ENCODE measurements around the gene PKD1L1.

The PKD1L1 gene

DNA sequence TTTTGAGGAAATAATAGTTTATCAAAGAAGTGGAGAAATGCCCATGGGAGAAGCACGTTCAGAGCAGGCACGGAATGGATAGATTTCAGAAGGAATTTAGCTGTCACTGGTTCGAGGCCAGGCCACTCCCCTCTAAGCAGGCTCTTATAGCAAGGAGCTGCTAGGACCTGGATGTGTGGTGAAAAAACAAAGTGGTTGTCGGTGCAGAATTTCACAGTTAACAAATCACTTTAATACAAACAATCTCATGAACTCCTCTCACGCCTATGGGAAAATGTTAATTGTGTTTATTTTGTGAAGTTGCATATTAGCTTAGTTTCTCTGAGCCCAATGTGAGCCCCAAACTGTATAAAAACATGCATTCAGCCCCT, 176.3 kb downstream of the PKD1L1 start:
- TF ChIP-seq EGR1 (IDR thresholded peaks at IDR 0.05) (no peak), FOXM1 (IDR thresholded peaks at IDR 0.05; ENCODE audit: borderline replicate concordance, low read depth) (no peak), ZBTB7A (IDR thresholded peaks at IDR 0.05; ENCODE audit: low read depth) (no peak), CREB1 (IDR thresholded peaks at IDR 0.05; ENCODE audit: low read depth) (no peak), CEBPB (IDR thresholded peaks at IDR 0.05) (no peak), TAF1 (IDR thresholded peaks at IDR 0.05; ENCODE audit: low read depth) (no peak)
- TF ChIP-seq, protein P1, sequence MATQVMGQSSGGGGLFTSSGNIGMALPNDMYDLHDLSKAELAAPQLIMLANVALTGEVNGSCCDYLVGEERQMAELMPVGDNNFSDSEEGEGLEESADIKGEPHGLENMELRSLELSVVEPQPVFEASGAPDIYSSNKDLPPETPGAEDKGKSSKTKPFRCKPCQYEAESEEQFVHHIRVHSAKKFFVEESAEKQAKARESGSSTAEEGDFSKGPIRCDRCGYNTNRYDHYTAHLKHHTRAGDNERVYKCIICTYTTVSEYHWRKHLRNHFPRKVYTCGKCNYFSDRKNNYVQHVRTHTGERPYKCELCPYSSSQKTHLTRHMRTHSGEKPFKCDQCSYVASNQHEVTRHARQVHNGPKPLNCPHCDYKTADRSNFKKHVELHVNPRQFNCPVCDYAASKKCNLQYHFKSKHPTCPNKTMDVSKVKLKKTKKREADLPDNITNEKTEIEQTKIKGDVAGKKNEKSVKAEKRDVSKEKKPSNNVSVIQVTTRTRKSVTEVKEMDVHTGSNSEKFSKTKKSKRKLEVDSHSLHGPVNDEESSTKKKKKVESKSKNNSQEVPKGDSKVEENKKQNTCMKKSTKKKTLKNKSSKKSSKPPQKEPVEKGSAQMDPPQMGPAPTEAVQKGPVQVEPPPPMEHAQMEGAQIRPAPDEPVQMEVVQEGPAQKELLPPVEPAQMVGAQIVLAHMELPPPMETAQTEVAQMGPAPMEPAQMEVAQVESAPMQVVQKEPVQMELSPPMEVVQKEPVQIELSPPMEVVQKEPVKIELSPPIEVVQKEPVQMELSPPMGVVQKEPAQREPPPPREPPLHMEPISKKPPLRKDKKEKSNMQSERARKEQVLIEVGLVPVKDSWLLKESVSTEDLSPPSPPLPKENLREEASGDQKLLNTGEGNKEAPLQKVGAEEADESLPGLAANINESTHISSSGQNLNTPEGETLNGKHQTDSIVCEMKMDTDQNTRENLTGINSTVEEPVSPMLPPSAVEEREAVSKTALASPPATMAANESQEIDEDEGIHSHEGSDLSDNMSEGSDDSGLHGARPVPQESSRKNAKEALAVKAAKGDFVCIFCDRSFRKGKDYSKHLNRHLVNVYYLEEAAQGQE (IDR thresholded peaks at IDR 0.05; ENCODE audit: low read depth): no peak
- TF ChIP-seq, protein P2, sequence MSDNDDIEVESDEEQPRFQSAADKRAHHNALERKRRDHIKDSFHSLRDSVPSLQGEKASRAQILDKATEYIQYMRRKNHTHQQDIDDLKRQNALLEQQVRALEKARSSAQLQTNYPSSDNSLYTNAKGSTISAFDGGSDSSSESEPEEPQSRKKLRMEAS (IDR thresholded peaks at IDR 0.05): no peak

DNA sequence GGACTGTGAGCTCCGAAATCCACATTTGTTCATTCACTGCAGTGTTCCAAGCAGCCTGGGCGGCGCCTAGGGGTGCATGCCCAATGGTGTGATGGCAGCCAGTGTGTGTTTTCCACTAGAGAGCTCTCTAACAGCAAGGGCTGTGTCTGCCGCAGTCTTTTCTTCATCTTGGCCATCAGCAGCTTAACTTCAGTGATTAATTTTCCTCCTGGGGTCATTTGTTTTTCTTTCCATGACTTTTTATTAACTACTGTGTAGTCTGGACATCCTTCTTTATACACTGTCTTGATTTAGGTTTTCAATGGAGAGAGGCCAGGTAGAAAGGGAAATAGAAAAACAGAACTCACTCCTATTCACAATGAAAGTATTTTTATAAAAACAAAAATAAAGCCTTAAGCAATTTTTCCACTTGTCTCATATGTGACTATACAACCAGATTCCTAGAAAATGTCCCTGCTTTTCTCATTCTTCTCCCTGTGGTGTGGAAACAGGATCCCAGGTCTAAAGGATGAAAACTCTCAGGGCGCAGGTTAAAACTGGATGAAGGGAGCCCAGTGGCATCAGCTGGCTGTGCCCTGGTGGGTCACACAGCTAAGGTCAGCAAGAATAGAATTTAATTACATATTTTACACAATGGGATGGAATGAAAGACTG, 176.8 kb downstream of the PKD1L1 start:
- TF ChIP-seq, protein P1 (IDR thresholded peaks at IDR 0.05; ENCODE audit: low read depth): no peak
- TF ChIP-seq ZBTB7A (IDR thresholded peaks at IDR 0.05; ENCODE audit: low read depth) (no peak), RAD21 (IDR thresholded peaks at IDR 0.05; ENCODE audit: low read depth) (no peak), NFIC (IDR thresholded peaks at IDR 0.05) (no peak), FOXM1 (IDR thresholded peaks at IDR 0.05; ENCODE audit: borderline replicate concordance, low read depth) (no peak), CEBPB (IDR thresholded peaks at IDR 0.05) (no peak)
- TF ChIP-seq, protein P2 (IDR thresholded peaks at IDR 0.05): no peak

DNA sequence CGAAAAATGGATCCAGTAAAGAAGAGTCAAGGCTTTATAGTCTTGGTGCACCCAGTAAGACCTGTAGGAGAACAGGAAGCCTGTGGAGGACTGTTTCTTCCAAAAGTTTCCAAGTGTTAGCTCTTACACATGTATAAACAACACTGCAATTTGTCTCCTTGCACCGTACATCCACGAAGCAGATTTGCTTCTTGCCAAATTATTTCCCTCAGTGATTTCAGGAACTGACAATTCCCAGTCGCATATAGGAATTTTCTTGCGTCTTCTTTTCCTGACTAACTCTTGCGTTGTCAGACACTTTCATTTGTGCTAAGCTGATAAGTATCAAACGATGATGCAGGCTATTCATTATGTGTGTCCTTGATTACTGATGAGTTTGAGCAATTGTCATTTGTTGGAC, 182.1 kb downstream of the PKD1L1 start:
- no peak for TF ChIP-seq CREB1 (IDR thresholded peaks at IDR 0.05; ENCODE audit: low read depth)
- no peak for TF ChIP-seq TAF1 (IDR thresholded peaks at IDR 0.05; ENCODE audit: low read depth)
- no peak for TF ChIP-seq TEAD4 (IDR thresholded peaks at IDR 0.05)

DNA sequence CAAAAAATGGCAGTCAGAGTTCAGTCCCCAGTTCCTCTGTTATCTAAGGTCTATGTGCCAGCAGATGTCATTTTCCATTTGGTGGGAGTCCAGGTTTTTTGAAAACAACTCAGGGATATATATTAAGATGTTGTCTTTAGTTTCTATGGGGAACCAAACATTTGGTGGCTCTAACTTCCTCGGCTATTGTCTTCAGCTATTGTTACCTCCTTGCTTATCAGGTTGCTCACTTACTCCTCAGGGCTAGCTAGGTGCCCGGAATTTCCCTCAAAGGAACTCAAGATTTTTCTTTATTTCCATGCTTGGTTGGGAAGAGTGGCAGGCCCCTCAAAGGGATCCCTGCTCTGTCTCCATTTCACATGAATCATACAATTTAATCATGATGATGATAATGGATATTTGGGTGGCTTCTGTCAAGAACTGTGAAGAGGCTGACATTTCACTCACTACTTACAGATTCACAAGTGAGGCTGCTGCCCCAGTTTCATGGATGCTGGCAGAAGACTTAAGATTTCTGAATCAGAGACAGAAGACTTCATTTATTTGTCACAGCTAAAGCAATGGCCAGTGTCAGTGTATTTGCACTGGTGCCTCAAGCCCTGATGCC, 182.8 kb downstream of the PKD1L1 start:
- TF ChIP-seq YY1 (IDR thresholded peaks at IDR 0.05; ENCODE audit: low read depth) (no peak), FOXM1 (IDR thresholded peaks at IDR 0.05; ENCODE audit: borderline replicate concordance, low read depth) (no peak), CEBPB (IDR thresholded peaks at IDR 0.05) (no peak), EGR1 (IDR thresholded peaks at IDR 0.05) (no peak), TEAD4 (IDR thresholded peaks at IDR 0.05) (no peak)
- TF ChIP-seq, protein P3, sequence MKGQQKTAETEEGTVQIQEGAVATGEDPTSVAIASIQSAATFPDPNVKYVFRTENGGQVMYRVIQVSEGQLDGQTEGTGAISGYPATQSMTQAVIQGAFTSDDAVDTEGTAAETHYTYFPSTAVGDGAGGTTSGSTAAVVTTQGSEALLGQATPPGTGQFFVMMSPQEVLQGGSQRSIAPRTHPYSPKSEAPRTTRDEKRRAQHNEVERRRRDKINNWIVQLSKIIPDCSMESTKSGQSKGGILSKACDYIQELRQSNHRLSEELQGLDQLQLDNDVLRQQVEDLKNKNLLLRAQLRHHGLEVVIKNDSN (IDR thresholded peaks at IDR 0.05): no peak

DNA sequence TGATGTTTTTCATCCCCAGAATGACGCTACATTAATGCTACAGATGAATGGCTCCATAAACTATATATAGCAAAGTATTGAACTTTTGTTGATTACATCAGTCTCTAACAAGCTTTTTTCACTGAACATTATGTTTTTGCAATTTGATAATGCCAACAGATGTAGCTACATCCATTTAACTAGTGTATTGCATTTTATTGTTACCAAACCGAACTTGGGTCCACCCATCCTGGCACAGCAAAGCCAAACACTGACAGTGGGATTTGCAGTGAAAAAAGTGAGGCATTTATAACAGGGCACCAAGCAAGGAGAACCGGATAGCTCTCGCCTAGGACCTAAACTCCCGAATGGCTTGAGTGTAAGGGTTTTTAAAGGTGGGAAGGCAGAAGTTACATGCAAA, 183.5 kb downstream of the PKD1L1 start:
- TF ChIP-seq, protein P1 (IDR thresholded peaks at IDR 0.05; ENCODE audit: low read depth): no peak
- TF ChIP-seq EP300 (IDR thresholded peaks at IDR 0.05; ENCODE audit: borderline replicate concordance) (no peak), CREB1 (IDR thresholded peaks at IDR 0.05; ENCODE audit: low read depth) (no peak), TCF12 (IDR thresholded peaks at IDR 0.05; ENCODE audit: low read depth) (no peak), FOXM1 (IDR thresholded peaks at IDR 0.05; ENCODE audit: borderline replicate concordance, low read depth) (no peak), TAF1 (IDR thresholded peaks at IDR 0.05; ENCODE audit: low read depth) (no peak), YY1 (IDR thresholded peaks at IDR 0.05; ENCODE audit: low read depth) (no peak), NFIC (IDR thresholded peaks at IDR 0.05) (no peak), ZBTB7A (IDR thresholded peaks at IDR 0.05; ENCODE audit: low read depth) (no peak), EGR1 (IDR thresholded peaks at IDR 0.05) (no peak), RAD21 (IDR thresholded peaks at IDR 0.05; ENCODE audit: low read depth) (no peak)
- TF ChIP-seq, protein P2 (IDR thresholded peaks at IDR 0.05): no peak
- TF ChIP-seq, protein P3 (IDR thresholded peaks at IDR 0.05): no peak
